Lung (tissue), 12 donors: ENCODE data around the gene P2RX2. TPM values are rescaled to one million over a fixed set of nuclear protein-coding genes. Genes with fewer than 3 reads are reported as not detected.

Experiments used
- ATAC-seq: fragments of 200-7000 bp; cut with Tn5 transposase; one replicate; pipeline ENCODE4 v1.9.1; 2020; ENCODE audit warnings: moderate number of reproducible peaks; ENCODE audit not compliant: insufficient read depth, low FRiP score
- DNase-seq, 3 donors: peaks; one replicate each; pipeline ENCODE4 v3.0.0-alpha.2; 2013 to 2017
- H3K27ac ChIP-seq, 2 donors: one replicate each; pipeline ENCODE4 v1.5.1; 2013; ENCODE audit warnings: mild to moderate bottlenecking in 2 of 2, moderate library complexity in 2 of 2, control low read depth in 1 of 2, inconsistent platforms in 1 of 2, low read depth in 1 of 2, low read length in 1 of 2
- H3K27me3 ChIP-seq, 3 donors: one replicate each; pipeline ENCODE4 v1.5.1; 2013; ENCODE audit warnings: low read length in 2 of 3; ENCODE audit not compliant: control insufficient read depth in 3 of 3, insufficient read depth in 3 of 3
- H3K36me3 ChIP-seq, 4 donors: one replicate each; pipeline ENCODE4 v1.5.1; 2013; ENCODE audit warnings: low read length in 4 of 4, mild to moderate bottlenecking in 1 of 4, moderate library complexity in 1 of 4; ENCODE audit not compliant: control insufficient read depth in 4 of 4, insufficient read depth in 4 of 4
- H3K4me1 ChIP-seq, 5 donors: one replicate each; pipeline ENCODE4 v1.5.1; 2013; ENCODE audit warnings: low read length in 5 of 5, mild to moderate bottlenecking in 2 of 5, moderate library complexity in 1 of 5; ENCODE audit not compliant: control insufficient read depth in 5 of 5, insufficient read depth in 5 of 5
- H3K4me3 ChIP-seq: one replicate; pipeline ENCODE4 v1.5.1; 2013; ENCODE audit warnings: mild to moderate bottlenecking, control low read depth, moderate library complexity
- H3K9ac ChIP-seq, 2 donors: one replicate each; pipeline ENCODE4 v1.5.1; 2013; ENCODE audit warnings: low read length in 2 of 2, control low read depth in 1 of 2; ENCODE audit not compliant: insufficient read depth in 1 of 2
- H3K9me3 ChIP-seq, 4 donors: one replicate each; pipeline ENCODE4 v1.5.1; 2013; ENCODE audit warnings: low read length in 3 of 4, mild to moderate bottlenecking in 1 of 4, moderate library complexity in 1 of 4; ENCODE audit not compliant: control insufficient read depth in 4 of 4, insufficient read depth in 3 of 4
- CTCF ChIP-seq: IDR thresholded peaks from 2 replicates; pipeline ENCODE4 v1.5.1; 2012; ENCODE audit warnings: mild to moderate bottlenecking; ENCODE audit errors: control extremely low read depth, extremely low read depth
- WGBS, 2 donors: extraction: QIAGEN DNeasy Blood & Tissue Kit; methylation state at CpG; one replicate each; pipeline ENCODE4 v1.1.7; 2013; 5-methylcytosine and 5-hydroxymethylcytosine counted together
- polyA plus RNA-seq, 2 donors: library from polyadenylated mRNA; stranded (reverse); fragments of 200-250 nt; gene quantifications; one replicate each; pipeline ENCODE4 v1.2.1, GENCODE V29; 2013
- total RNA-seq, 2 donors: library from RNA; depleted of rRNA in 1 of 2; stranded (reverse); fragments of >200 nt in 1 of 2; gene quantifications; one replicate each; pipeline ENCODE4 v1.2.1, GENCODE V29; 2014 to 2021
- donor health status: control.
- donor health status: control.
- donor health status: Bipolar disorder and iron deficiency.
- donor health status: healthy.
- donor health status: DM: yes; HTN: yes; CAD: no.

The P2RX2 gene
- total and polyA plus RNA-seq, 4 donors: 0.05 to 3.4 (median 0.90) TPM

- ATAC-seq: no peak
- peak overlapping the region in 1 of 2 donors; percentile 37 for H3K27ac ChIP-seq
- no peak overlapping the region for H3K9ac ChIP-seq
Measured at GRCh38 chr12:132623072-132623869, 4.7 kb downstream of the P2RX2 start.

GRCh38 chr12:132624186-132624855, 5.7 kb downstream of the P2RX2 start:
- peaks cover 0 to 11% (median 7%) of the 10 kb centered on the region in 5 donors for H3K4me1 ChIP-seq
- H3K4me3 ChIP-seq: no peak overlapping the region
- ATAC-seq (no peak), DNase-seq (no peak)
- TF ChIP-seq CTCF: no peak
- H3K9ac ChIP-seq: no peak overlapping the region
- 95 to 96% methylated on average over 22 of the region's 22 CpGs for WGBS, 2 donors
- H3K27me3 ChIP-seq: peaks cover 0 to 6% (median 3%) of the 10 kb centered on the region in 3 donors
- H3K9me3 ChIP-seq: no peaks in the 10 kb centered on the region
- peaks cover 5 to 23% (median 12%) of the 10 kb centered on the region in 4 donors for H3K36me3 ChIP-seq
- no peak overlapping the region for H3K27ac ChIP-seq

More at GRCh38 chr12:132623072-132623869, 4.7 kb downstream of the P2RX2 start:
- H3K27me3 ChIP-seq: peaks cover 0 to 7% (median 5%) of the 10 kb centered on the region in 3 donors
- TF ChIP-seq CTCF: no peak
- peaks cover 0 to 11% (median 8%) of the 10 kb centered on the region in 5 donors for H3K4me1 ChIP-seq
- 74 to 83% methylated on average over 25 of the region's 25 CpGs for WGBS, 2 donors
- peaks cover 0 to 21% (median 11%) of the 10 kb centered on the region in 4 donors for H3K36me3 ChIP-seq
- no peak overlapping the region for H3K4me3 ChIP-seq
- H3K9me3 ChIP-seq: peaks cover 0 to under 1% (median 0%) of the 10 kb centered on the region in 4 donors
- DNase-seq: peak in 1 of 3 donors; percentile 58

GRCh38 chr12:132624910-132625630, 6.5 kb downstream of the P2RX2 start:
- no peak for DNase-seq
- no peak for TF ChIP-seq CTCF
- Histone ChIP-seq H3K9me3 (no peaks in the 10 kb centered on the region), H3K36me3 (peaks cover 6 to 26% (median 13%) of the 10 kb centered on the region in 4 donors), H3K9ac (no peak overlapping the region), H3K4me3 (no peak overlapping the region), H3K27ac (no peak overlapping the region), H3K27me3 (no peaks in the 10 kb centered on the region), H3K4me1 (peaks cover 0 to 11% (median 7%) of the 10 kb centered on the region in 5 donors)
- 91% methylated on average over 32 of the region's 32 CpGs for WGBS, 2 donors
- ATAC-seq: no peak
